Measurements from ENCODE around the gene PUS3. TPM values are rescaled to one million over a fixed set of nuclear protein-coding genes. Genes with fewer than 3 reads are reported as not detected.
"Not testable (repeated sequence)": the region's sequence is repeated elsewhere in the genome, so short reads cannot be mapped to it uniquely, and the experiment has no call there.

The PUS3 gene
- polyA plus RNA-seq, 5 donors: 13.9 to 21.2 (median 17.7) TPM

DNA sequence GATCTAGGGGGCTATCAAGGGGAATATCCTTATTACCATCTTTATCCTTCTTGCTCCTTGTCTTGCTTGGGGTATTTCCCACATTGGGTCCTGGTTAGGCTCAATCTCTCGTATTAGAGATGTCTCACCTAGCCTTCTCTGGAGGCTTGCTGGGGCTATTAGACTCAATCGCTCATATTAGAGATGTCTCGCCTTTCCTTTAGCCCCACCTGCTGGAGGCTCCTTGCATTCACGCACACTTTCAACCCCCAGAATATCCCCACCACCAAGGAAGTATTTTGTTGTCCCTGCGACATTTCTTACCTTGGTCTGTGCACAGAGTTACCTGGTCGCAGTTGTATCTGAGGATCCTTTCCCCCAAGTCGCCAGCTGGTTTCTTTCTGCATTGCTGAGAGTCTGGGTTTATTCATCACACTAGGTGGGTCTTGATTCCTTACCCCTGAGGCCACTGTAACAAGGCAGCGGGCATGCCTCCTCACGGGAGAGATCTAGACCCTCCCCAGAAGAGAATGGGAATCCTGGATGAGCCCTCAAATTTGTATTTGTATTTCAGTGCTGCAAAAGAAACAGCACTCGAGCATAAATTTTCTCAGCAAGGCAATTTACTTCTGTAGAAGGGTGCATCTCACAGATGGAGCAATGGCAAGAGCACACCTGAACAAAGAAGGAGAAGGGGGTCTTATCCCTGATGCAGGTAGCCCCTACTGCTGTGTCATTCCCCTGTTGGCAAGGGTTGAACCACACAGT lies 31.4 kb downstream of the PUS3 start:
- no peak for DNase-seq

DNA sequence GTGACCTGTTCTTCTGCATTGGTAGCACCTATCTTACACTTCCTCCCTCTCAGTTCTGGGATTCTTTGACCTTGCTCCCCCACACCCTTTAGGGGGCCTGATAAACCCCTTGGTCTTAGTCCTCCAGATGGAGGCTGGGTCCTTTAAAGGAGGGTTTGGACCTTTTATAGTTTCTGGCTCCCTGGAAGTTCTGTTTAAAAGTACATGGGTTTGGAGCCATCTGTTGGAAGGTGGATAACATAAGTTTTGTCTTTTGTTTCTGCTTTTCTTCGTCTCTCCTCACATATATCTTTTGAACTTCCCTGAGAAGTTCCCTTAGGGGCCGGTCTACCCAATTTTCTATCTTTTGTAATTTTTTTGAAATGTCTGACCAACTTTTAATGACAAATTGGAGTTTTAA lies 33.5 kb downstream of the PUS3 start:
- DNase-seq: no peak

DNA sequence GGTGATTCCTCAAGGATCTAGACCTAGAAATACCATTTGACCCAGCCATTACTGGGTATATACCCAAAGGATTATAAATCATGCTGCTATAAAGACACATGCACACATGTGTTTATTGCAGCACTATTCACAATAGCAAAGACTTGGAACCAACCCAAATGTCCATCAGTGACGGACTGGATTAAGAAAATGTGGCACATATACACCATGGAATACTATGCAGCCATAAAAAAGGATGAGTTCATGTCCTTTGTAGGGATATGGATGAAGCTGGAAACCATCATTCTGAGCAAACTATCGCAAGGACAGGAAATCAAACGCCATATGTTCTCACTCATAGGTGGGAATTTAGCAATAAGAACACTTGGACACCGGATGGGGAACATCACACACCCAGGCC lies 37.7 kb downstream of the PUS3 start:
- not testable (repeated sequence) for DNase-seq

DNA sequence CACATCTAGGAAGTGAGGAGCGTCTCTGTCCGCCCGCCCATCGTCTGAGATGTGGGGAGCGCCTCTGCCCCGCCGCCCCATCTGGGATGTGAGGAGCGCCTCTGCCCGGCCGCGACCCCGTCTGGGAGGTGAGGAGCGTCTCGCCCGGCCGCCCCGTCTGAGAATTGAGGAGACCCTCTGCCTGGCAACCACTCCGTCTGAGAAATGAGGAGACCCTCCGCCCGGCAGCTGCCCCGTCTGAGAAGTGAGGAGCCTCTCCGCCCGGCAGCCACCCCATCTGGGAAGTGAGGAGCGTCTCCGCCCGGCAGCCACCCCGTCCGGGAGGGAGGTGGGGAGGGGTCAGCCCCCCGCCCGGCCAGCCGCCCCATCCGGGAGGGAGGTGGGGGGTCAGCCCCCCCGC lies 40.2 kb downstream of the PUS3 start:
- DNase-seq: not testable (repeated sequence)

DNA sequence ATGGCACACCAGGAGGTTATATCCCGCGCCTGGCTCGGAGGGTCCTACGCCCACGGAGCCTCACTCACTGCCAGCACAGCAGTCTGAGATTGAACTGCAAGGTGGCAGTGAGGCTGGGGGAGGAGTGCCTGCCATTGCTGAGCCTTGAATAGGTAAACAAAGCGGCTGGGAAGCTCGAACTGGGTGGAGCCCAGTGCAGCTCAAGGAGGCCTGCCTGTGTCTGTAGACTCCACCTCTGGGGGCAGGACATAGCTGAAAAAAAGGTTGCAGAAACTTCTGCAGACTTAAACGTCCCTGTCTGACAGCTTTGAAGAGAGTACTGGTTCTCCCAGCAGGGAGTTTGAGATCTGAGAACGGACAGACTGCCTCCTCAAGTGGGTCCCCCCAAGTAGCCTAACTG lies 45.3 kb downstream of the PUS3 start:
- not testable (repeated sequence) for DNase-seq

DNA sequence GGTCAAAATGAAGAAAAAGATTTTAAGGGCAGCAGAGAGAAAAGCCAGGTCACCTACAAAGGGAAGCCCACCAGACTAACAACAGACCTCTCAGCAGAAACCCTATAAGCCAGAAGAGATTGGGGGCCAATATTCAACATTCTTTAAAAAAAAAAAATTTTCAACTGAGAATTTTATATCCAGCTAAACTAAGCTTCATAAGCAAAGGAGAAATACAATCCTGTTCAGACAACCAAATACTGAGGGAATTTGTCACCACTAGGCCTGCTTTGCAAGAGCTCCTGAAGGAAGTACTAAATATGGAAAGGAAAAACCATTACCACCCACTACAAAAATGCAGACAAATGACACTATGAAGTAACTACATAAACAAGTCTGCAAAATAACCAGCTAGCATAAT lies 56.8 kb downstream of the PUS3 start:
- no peak for DNase-seq

Other genes with a start within 250 kb of the PUS3 start
- gene ACRV1, start 222.4 kb downstream of the PUS3 start, polyA plus RNA-seq (ENCODE audit: insufficient read depth in 1 of 5, insufficient read length in 5 of 5, low replicate concordance in 1 of 5): 1 to 10 TPM in 2 of 5 donors, under 1 TPM in 3; 0.51 to 1.3 (median 0.78) TPM
- under 1 TPM in 2 of 5 donors, not detected in 3; 0.14 to 0.19 TPM for gene PATE1, start 156.9 kb downstream of the PUS3 start, polyA plus RNA-seq (ENCODE audit: insufficient read depth in 1 of 5, insufficient read length in 5 of 5, low replicate concordance in 1 of 5)
- gene PATE2, start 124.4 kb downstream of the PUS3 start, polyA plus RNA-seq (ENCODE audit: insufficient read depth in 1 of 5, insufficient read length in 5 of 5, low replicate concordance in 1 of 5): under 1 TPM in 4 of 5 donors, not detected in 1; 0.14 to 0.36 (median 0.18) TPM
- not detected for gene PATE3, start 115.1 kb downstream of the PUS3 start, polyA plus RNA-seq (ENCODE audit: insufficient read depth in 1 of 5, insufficient read length in 5 of 5, low replicate concordance in 1 of 5)
- under 1 TPM in 3 of 5 donors, not detected in 2; 0.09 to 0.26 (median 0.16) TPM for gene PATE4, start 69.9 kb downstream of the PUS3 start, polyA plus RNA-seq (ENCODE audit: insufficient read depth in 1 of 5, insufficient read length in 5 of 5, low replicate concordance in 1 of 5)
- gene HYLS1, start 15.5 kb downstream of the PUS3 start, polyA plus RNA-seq (ENCODE audit: insufficient read depth in 1 of 5, insufficient read length in 5 of 5, low replicate concordance in 1 of 5): 10 to 100 TPM in 4 of 5 donors, 1 to 10 TPM in 1; 8.8 to 17.9 (median 10.7) TPM
- gene DDX25, start 1.3 kb upstream of the PUS3 start, polyA plus RNA-seq (ENCODE audit: insufficient read depth in 1 of 5, insufficient read length in 5 of 5, low replicate concordance in 1 of 5): 1 to 10 TPM in 4 of 5 donors, under 1 TPM in 1; 0.94 to 2.6 (median 2.0) TPM
- not detected for gene VSIG10L2, start 42.8 kb upstream of the PUS3 start, polyA plus RNA-seq (ENCODE audit: insufficient read depth in 1 of 5, insufficient read length in 5 of 5, low replicate concordance in 1 of 5)
- 10 to 100 TPM in 3 of 5 donors, 1 to 10 TPM in 2; 8.2 to 13.6 (median 10.4) TPM for gene CDON, start 159.7 kb upstream of the PUS3 start, polyA plus RNA-seq (ENCODE audit: insufficient read depth in 1 of 5, insufficient read length in 5 of 5, low replicate concordance in 1 of 5)

Measured in right lung (tissue), 5 donors.